ENCODE results near the gene KCNAB1. TPM values are rescaled to one million over a fixed set of nuclear protein-coding genes. Genes with fewer than 3 reads are reported as not detected.

Gene KCNAB1
- total and polyA plus RNA-seq, 12 donors: 1.4 to 5.0 (median 2.5) TPM

DNA sequence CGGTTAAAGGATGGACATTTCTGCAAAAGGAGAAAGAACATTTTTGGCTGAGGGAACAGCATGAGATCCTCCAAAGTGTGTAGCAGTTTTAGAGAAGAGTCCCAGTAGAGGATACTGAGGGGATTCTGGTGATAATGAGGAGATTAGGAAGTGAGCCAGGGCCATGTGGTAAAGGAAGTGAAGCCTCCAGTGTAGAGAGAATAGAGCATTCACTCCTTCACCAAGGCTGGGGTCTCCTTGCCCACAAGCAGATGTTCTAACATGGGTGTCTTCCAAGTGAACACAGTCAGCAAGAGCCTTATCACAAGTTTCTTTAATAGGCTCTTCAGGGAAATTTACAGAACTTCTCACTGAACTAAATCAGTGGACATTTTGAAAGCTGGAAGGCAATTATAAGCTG lies 260.9 kb downstream of the KCNAB1 start:
- Histone ChIP-seq H3K36me3 (no peaks in the 10 kb centered on the region), H3K27me3 (peaks cover 0 to under 1% (median 0%) of the 10 kb centered on the region in 7 donors), H3K9me3 (no peaks in the 10 kb centered on the region), H3K27ac (peak overlapping the region in 2 of 10 donors; percentile 15 to 52), H3K4me3 (no peak overlapping the region), H3K4me1 (peaks cover 0 to 34% (median 3%) of the 10 kb centered on the region in 9 donors)
- ATAC-seq (peak in 6 of 8 donors; percentile 39 to 53 (median 44)), DNase-seq (peak in 1 of 2 donors; percentile 21)
- TF ChIP-seq, protein P1, sequence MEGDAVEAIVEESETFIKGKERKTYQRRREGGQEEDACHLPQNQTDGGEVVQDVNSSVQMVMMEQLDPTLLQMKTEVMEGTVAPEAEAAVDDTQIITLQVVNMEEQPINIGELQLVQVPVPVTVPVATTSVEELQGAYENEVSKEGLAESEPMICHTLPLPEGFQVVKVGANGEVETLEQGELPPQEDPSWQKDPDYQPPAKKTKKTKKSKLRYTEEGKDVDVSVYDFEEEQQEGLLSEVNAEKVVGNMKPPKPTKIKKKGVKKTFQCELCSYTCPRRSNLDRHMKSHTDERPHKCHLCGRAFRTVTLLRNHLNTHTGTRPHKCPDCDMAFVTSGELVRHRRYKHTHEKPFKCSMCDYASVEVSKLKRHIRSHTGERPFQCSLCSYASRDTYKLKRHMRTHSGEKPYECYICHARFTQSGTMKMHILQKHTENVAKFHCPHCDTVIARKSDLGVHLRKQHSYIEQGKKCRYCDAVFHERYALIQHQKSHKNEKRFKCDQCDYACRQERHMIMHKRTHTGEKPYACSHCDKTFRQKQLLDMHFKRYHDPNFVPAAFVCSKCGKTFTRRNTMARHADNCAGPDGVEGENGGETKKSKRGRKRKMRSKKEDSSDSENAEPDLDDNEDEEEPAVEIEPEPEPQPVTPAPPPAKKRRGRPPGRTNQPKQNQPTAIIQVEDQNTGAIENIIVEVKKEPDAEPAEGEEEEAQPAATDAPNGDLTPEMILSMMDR (IDR thresholded peaks at IDR 0.05): no peak
- intact Hi-C loops (cut with DNase I): loop anchor here in 3 of 10 donors (10.0 kb wide), 3 partner anchors 114 to 226 kb away; no protein-coding TSS in a partner anchor
- 0% methylated on average over 1 of the region's 1 CpG for WGBS, 2 donors

GRCh38 chr3:156382458-156383346 lies 262.3 kb downstream of the KCNAB1 start:
- peak overlapping the region in 4 of 10 donors; percentile 6 to 61 (median 36) for H3K27ac ChIP-seq
- TF ChIP-seq, protein P1 (IDR thresholded peaks at IDR 0.05): peak in 7 of 9 donors; percentile 30 to 60 (median 38)
- DNase-seq (no peak), ATAC-seq (no peak)
- peaks cover 0 to 29% (median 3%) of the 10 kb centered on the region in 9 donors for H3K4me1 ChIP-seq
- peaks cover 0 to 4% (median 0%) of the 10 kb centered on the region in 7 donors for H3K27me3 ChIP-seq
- no peak overlapping the region for H3K4me3 ChIP-seq
- intact Hi-C loops (cut with DNase I): loop anchor here in 4 of 10 donors (2.0 to 10.0 kb wide), 4 partner anchors 112 to 230 kb away; no protein-coding TSS in a partner anchor
- H3K9me3 ChIP-seq: no peaks in the 10 kb centered on the region
- WGBS, 2 donors: 84 to 87% methylated on average over 9 of the region's 9 CpGs
- H3K36me3 ChIP-seq: no peaks in the 10 kb centered on the region

- H3K4me3 ChIP-seq: no peak overlapping the region
- WGBS, 2 donors: 47 to 49% methylated on average over 6 of the region's 6 CpGs
- ATAC-seq (peak in 3 of 8 donors; percentile 30 to 48 (median 36)), DNase-seq (no peak)
- TF ChIP-seq, protein P1 (IDR thresholded peaks at IDR 0.05): no peak
- H3K27me3 ChIP-seq: peaks cover 0 to 4% (median 0%) of the 10 kb centered on the region in 7 donors
- intact Hi-C loops (cut with DNase I): loop anchor here in 4 of 10 donors (2.0 to 10.0 kb wide), 4 partner anchors 111 to 231 kb away; no protein-coding TSS in a partner anchor
- H3K27ac ChIP-seq: peak overlapping the region in 6 of 10 donors; percentile 6 to 61 (median 28)
- H3K4me1 ChIP-seq: peaks cover 0 to 35% (median 3%) of the 10 kb centered on the region in 9 donors
- no peaks in the 10 kb centered on the region for H3K9me3 ChIP-seq
- H3K36me3 ChIP-seq: no peaks in the 10 kb centered on the region
Observed at GRCh38 chr3:156383441-156384025, 263.2 kb downstream of the KCNAB1 start.
